ENCODE results near the gene TSPAN5. TPM values are rescaled to one million over a fixed set of nuclear protein-coding genes. Genes with fewer than 3 reads are reported as not detected.

The TSPAN5 gene
- total RNA-seq, 1 experiment from 2014 or later, result 41.8 TPM

DNA sequence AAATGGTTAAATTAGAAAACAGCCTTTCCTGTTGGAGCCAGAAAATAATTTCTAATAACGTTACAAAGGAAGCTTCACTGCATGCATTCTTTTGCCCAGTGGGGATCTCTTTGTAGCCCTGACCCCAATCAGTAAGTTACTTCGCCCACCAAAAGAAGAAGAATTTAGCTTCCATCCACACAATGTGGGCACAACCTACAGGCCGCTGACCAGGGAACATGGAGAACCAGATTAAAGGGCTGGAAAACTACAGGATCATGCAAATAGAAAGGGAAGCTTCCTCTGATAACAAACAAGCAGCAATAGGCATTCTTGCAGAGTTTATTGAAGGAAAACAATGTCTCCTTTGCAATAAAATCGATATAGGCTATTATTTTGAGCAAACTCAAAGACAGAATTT is 21.3 kb upstream of the TSPAN5 start:
- Histone ChIP-seq H3K27me3 (ENCODE audit: low read length) (no peaks in the 10 kb centered on the region), H3F3A (ENCODE audit: low read length, unreplicated experiment) (no peaks in the 10 kb centered on the region), H3K27ac (ENCODE audit: low read length) (no peak overlapping the region), H3K4me2 (ENCODE audit: low read length) (no peak overlapping the region), H3K79me2 (ENCODE audit: low read length) (no peaks in the 10 kb centered on the region), H3K9me2 (replicated peaks; ENCODE audit: low read length) (no peaks in the 10 kb centered on the region), H3K4me1 (ENCODE audit: insufficient read depth, low read length) (peaks cover 7% of the 10 kb centered on the region), H3K36me3 (ENCODE audit: low read depth, low read length) (no peaks in the 10 kb centered on the region), H3K9ac (ENCODE audit: low read length) (no peak overlapping the region), H4K20me1 (ENCODE audit: low read length) (no peaks in the 10 kb centered on the region), H3K9me3 (ENCODE audit: low read length) (no peaks in the 10 kb centered on the region), H2AFZ (ENCODE audit: low read length) (no peak overlapping the region), H3K4me3 (ENCODE audit: low read length) (no peak overlapping the region)
- POLR2A ChIA-PET (ENCODE audit: unreplicated experiment), result no interaction called here
- no TSS peak for BruUV-seq (replicated peaks)
- DNase-seq (no peak), ATAC-seq (no peak)
- TF ChIP-seq EZH2phosphoT487 (IDR thresholded peaks at IDR 0.05; ENCODE audit: borderline replicate concordance, low read length) (no peak), EZH2 (IDR thresholded peaks at IDR 0.05; ENCODE audit: low read length, unreplicated experiment) (no peak)
- TF ChIP-seq, protein P1, sequence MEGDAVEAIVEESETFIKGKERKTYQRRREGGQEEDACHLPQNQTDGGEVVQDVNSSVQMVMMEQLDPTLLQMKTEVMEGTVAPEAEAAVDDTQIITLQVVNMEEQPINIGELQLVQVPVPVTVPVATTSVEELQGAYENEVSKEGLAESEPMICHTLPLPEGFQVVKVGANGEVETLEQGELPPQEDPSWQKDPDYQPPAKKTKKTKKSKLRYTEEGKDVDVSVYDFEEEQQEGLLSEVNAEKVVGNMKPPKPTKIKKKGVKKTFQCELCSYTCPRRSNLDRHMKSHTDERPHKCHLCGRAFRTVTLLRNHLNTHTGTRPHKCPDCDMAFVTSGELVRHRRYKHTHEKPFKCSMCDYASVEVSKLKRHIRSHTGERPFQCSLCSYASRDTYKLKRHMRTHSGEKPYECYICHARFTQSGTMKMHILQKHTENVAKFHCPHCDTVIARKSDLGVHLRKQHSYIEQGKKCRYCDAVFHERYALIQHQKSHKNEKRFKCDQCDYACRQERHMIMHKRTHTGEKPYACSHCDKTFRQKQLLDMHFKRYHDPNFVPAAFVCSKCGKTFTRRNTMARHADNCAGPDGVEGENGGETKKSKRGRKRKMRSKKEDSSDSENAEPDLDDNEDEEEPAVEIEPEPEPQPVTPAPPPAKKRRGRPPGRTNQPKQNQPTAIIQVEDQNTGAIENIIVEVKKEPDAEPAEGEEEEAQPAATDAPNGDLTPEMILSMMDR (conservative IDR thresholded peaks at IDR 0.05; ENCODE audit: low read depth, low read length), result no peak
- intact Hi-C loops (cut with micrococcal nuclease), result no loop called here
- CTCF ChIA-PET, result no interaction called here

DNA sequence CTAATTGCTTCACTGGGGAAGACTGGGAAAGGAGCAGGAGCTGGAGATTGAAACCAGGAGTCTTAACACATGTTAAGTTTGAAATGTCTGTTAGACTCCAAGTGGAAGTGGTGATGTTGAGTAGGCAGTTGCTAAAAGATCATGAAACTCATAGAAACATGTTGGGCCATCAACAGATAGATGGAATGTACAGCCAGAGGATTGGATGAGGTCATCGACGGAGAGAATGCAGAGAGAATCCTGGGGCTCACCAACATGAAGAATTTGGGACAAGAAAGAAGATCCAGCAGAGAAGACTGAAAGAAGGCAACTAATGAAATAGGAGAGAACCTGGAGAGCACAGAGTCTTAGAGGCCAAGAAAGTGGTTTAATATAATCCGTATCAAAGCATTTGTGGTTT is 19.4 kb upstream of the TSPAN5 start:
- ChIA-PET CTCF (no interaction called here), POLR2A (ENCODE audit: unreplicated experiment) (no interaction called here)
- Histone ChIP-seq H3K9me3 (ENCODE audit: low read length) (no peaks in the 10 kb centered on the region), H3K27ac (ENCODE audit: low read length) (no peak overlapping the region), H3K36me3 (ENCODE audit: low read depth, low read length) (no peaks in the 10 kb centered on the region), H3K79me2 (ENCODE audit: low read length) (no peaks in the 10 kb centered on the region), H3K4me2 (ENCODE audit: low read length) (no peak overlapping the region), H3K9me2 (replicated peaks; ENCODE audit: low read length) (no peaks in the 10 kb centered on the region), H3K9ac (ENCODE audit: low read length) (no peak overlapping the region), H4K20me1 (ENCODE audit: low read length) (no peaks in the 10 kb centered on the region), H3F3A (ENCODE audit: low read length, unreplicated experiment) (no peaks in the 10 kb centered on the region), H3K27me3 (ENCODE audit: low read length) (no peaks in the 10 kb centered on the region), H3K4me1 (ENCODE audit: insufficient read depth, low read length) (peaks cover 4% of the 10 kb centered on the region), H3K4me3 (ENCODE audit: low read length) (no peak overlapping the region), H2AFZ (ENCODE audit: low read length) (no peak overlapping the region)
- no peak for ATAC-seq
- intact Hi-C loops (cut with micrococcal nuclease), result no loop called here
- no peak for DNase-seq
- TF ChIP-seq, protein P1 (conservative IDR thresholded peaks at IDR 0.05; ENCODE audit: low read depth, low read length), result no peak
- TF ChIP-seq EZH2 (IDR thresholded peaks at IDR 0.05; ENCODE audit: low read length, unreplicated experiment) (no peak), EZH2phosphoT487 (IDR thresholded peaks at IDR 0.05; ENCODE audit: borderline replicate concordance, low read length) (no peak)
- BruUV-seq (replicated peaks), result no TSS peak

DNA sequence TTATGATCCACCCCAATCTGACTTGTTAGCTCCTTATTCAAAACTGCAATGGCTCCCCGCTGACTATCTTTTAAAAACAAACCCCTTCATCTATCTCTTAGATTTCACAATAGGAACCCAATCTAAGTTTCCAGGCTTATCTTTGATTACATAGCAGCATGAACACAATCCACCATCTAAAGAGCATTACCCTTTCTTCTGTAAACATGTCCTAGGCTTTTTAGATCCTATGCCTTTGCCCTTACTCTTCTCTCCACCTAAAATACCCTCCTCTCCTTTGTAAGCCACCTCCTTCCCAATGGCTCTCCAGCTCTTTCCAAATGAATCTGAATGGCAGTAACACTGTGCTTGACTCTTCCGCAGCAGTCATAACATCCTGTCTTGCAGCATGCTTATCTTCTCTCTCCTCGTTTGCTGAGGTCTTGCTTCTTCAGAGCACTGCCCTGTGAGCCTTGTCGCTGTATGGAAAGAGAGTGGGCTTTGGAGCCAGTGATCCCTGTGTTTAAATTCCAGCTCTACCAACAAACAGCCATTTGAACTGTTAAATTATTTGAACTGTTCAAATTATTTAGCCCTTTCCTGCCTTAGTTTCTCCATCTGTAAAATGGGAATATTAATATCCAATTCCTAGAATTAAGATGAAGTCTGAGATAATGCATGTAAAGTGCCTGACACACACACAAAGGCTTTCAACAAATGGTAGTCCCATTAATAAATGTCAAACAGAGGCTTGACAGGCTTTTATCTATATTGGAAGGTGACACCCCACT is 16.2 kb upstream of the TSPAN5 start:
- Histone ChIP-seq H3K9me3 (ENCODE audit: low read length) (no peaks in the 10 kb centered on the region), H3K27ac (ENCODE audit: low read length) (no peak overlapping the region), H3K36me3 (ENCODE audit: low read depth, low read length) (no peaks in the 10 kb centered on the region), H3F3A (ENCODE audit: low read length, unreplicated experiment) (no peaks in the 10 kb centered on the region), H3K9me2 (replicated peaks; ENCODE audit: low read length) (no peaks in the 10 kb centered on the region), H3K4me2 (ENCODE audit: low read length) (no peak overlapping the region), H3K4me1 (ENCODE audit: insufficient read depth, low read length) (no peaks in the 10 kb centered on the region), H3K79me2 (ENCODE audit: low read length) (no peaks in the 10 kb centered on the region), H3K9ac (ENCODE audit: low read length) (no peak overlapping the region), H4K20me1 (ENCODE audit: low read length) (no peaks in the 10 kb centered on the region), H3K4me3 (ENCODE audit: low read length) (no peak overlapping the region), H2AFZ (ENCODE audit: low read length) (no peak overlapping the region), H3K27me3 (ENCODE audit: low read length) (no peaks in the 10 kb centered on the region)
- no TSS peak for BruUV-seq (replicated peaks)
- ChIA-PET CTCF (no interaction called here), POLR2A (ENCODE audit: unreplicated experiment) (no interaction called here)
- intact Hi-C loops (cut with micrococcal nuclease), result no loop called here
- no peak for ATAC-seq
- no peak for TF ChIP-seq EZH2 (IDR thresholded peaks at IDR 0.05; ENCODE audit: low read length, unreplicated experiment)
- TF ChIP-seq EZH2phosphoT487 (IDR thresholded peaks at IDR 0.05; ENCODE audit: borderline replicate concordance, low read length), result no peak
- TF ChIP-seq, protein P1 (conservative IDR thresholded peaks at IDR 0.05; ENCODE audit: low read depth, low read length), result no peak
- DNase-seq, result no peak
